Measurements from ENCODE around the gene KSR2. TPM values are rescaled to one million over a fixed set of nuclear protein-coding genes. Genes with fewer than 3 reads are reported as not detected.

Gene KSR2
- total and polyA plus RNA-seq, 2 donors from 2014 or later = 0.34 to 2.9 TPM

- intact Hi-C loops (cut with DNase I) = loop anchor here (5.0 kb wide), 1 partner anchor 470 kb away; no protein-coding TSS in a partner anchor
- Histone ChIP-seq H3K4me1 (ENCODE audit: control insufficient read depth in 2 of 3, insufficient read depth in 2 of 3, low read depth in 1 of 3, low read length in 3 of 3) (no peaks in the 10 kb centered on the region), H3K9ac (ENCODE audit: low read length in 3 of 3) (no peak overlapping the region), H3K27ac (ENCODE audit: low read depth in 2 of 2, low read length in 2 of 2) (no peak overlapping the region), H3K4me3 (ENCODE audit: low read length in 3 of 3) (no peak overlapping the region), H3K9me3 (ENCODE audit: control insufficient read depth in 2 of 3, insufficient read depth in 1 of 3, low read length in 3 of 3) (no peaks in the 10 kb centered on the region), H3K36me3 (ENCODE audit: control insufficient read depth in 2 of 3, insufficient read depth in 3 of 3, low read length in 3 of 3) (no peaks in the 10 kb centered on the region), H3K27me3 (ENCODE audit: control insufficient read depth, insufficient read depth, low read length) (peaks cover 2% of the 10 kb centered on the region)
- FAIRE-seq = peak; percentile 44
- DNase-seq = peak; percentile 84 to 90 (median 86)
- TF ChIP-seq, protein P1, sequence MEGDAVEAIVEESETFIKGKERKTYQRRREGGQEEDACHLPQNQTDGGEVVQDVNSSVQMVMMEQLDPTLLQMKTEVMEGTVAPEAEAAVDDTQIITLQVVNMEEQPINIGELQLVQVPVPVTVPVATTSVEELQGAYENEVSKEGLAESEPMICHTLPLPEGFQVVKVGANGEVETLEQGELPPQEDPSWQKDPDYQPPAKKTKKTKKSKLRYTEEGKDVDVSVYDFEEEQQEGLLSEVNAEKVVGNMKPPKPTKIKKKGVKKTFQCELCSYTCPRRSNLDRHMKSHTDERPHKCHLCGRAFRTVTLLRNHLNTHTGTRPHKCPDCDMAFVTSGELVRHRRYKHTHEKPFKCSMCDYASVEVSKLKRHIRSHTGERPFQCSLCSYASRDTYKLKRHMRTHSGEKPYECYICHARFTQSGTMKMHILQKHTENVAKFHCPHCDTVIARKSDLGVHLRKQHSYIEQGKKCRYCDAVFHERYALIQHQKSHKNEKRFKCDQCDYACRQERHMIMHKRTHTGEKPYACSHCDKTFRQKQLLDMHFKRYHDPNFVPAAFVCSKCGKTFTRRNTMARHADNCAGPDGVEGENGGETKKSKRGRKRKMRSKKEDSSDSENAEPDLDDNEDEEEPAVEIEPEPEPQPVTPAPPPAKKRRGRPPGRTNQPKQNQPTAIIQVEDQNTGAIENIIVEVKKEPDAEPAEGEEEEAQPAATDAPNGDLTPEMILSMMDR (IDR thresholded peaks at IDR 0.05; ENCODE audit: borderline replicate concordance, extremely low read depth, insufficient read depth) = peak; percentile 97
These were observed 131.6 kb downstream of the KSR2 start for GRCh38 chr12:117836999-117837736.

DNA sequence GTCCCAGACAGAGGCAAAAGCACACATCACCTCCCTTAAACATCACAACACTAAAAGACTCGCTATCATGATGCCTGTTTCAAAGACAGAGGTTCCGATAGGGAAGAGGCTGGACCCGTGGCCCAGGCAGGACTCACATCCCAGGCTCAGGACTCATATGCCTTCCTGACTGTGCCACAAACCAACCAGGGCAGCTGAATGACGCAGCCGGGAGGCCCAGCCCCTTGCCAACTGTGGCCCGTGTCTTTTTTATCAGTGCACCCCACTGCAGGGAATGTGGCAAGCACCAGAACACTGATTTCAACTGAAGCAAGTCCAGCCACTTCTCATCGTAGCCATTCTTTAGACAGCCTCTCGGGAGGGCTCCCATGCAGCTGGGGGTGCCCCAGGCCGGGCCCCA lies 132.3 kb downstream of the KSR2 start:
- H3K27ac ChIP-seq (ENCODE audit: low read depth in 2 of 2, low read length in 2 of 2) = no peak overlapping the region
- H3K4me3 ChIP-seq (ENCODE audit: low read length in 3 of 3) = no peak overlapping the region
- no peaks in the 10 kb centered on the region for H3K36me3 ChIP-seq (ENCODE audit: control insufficient read depth in 2 of 3, insufficient read depth in 3 of 3, low read length in 3 of 3)
- no peaks in the 10 kb centered on the region for H3K4me1 ChIP-seq (ENCODE audit: control insufficient read depth in 2 of 3, insufficient read depth in 2 of 3, low read depth in 1 of 3, low read length in 3 of 3)
- TF ChIP-seq, protein P1 (IDR thresholded peaks at IDR 0.05; ENCODE audit: borderline replicate concordance, extremely low read depth, insufficient read depth) = no peak
- peaks cover 2% of the 10 kb centered on the region for H3K27me3 ChIP-seq (ENCODE audit: control insufficient read depth, insufficient read depth, low read length)
- no peak for DNase-seq
- intact Hi-C loops (cut with DNase I) = loop anchor here (5.0 kb wide), 1 partner anchor 469 kb away; no protein-coding TSS in a partner anchor
- no peak overlapping the region for H3K9ac ChIP-seq (ENCODE audit: low read length in 3 of 3)
- no peak for FAIRE-seq
- no peaks in the 10 kb centered on the region for H3K9me3 ChIP-seq (ENCODE audit: control insufficient read depth in 2 of 3, insufficient read depth in 1 of 3, low read length in 3 of 3)

DNA sequence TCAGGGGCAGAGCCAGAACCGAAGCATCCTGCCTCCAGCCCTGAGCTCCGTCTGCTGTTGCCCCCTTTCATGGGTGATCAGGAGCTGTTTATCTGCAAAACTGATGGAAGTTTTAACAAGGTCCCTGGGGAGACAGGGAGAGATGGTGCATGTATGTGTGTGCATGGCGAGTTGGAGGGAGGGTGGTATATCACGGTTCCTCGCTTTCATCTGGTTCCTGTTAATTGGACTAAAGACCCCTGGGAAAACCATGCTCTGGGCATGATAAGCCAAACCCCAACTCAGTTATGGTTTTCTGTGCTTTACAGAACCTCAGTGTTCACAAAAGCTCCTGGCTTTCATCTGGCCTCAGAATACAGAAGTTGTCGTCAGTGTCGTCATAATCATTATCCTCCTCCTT lies 133.6 kb downstream of the KSR2 start:
- intact Hi-C loops (cut with DNase I) = loop anchor here (5.0 kb wide), 1 partner anchor 468 kb away; no protein-coding TSS in a partner anchor
- FAIRE-seq = no peak

More for the DNA sequence above, 133.6 kb downstream of the KSR2 start:
- no peak overlapping the region for H3K9ac ChIP-seq (ENCODE audit: low read length in 3 of 3)
- no peak overlapping the region for H3K27ac ChIP-seq (ENCODE audit: low read depth in 2 of 2, low read length in 2 of 2)
- H3K27me3 ChIP-seq (ENCODE audit: control insufficient read depth, insufficient read depth, low read length) = peaks cover 2% of the 10 kb centered on the region
- TF ChIP-seq, protein P1 (IDR thresholded peaks at IDR 0.05; ENCODE audit: borderline replicate concordance, extremely low read depth, insufficient read depth) = no peak
- no peaks in the 10 kb centered on the region for H3K9me3 ChIP-seq (ENCODE audit: control insufficient read depth in 2 of 3, insufficient read depth in 1 of 3, low read length in 3 of 3)
- DNase-seq = no peak
- no peaks in the 10 kb centered on the region for H3K36me3 ChIP-seq (ENCODE audit: control insufficient read depth in 2 of 3, insufficient read depth in 3 of 3, low read length in 3 of 3)
- H3K4me3 ChIP-seq (ENCODE audit: low read length in 3 of 3) = no peak overlapping the region
- H3K4me1 ChIP-seq (ENCODE audit: control insufficient read depth in 2 of 3, insufficient read depth in 2 of 3, low read depth in 1 of 3, low read length in 3 of 3) = no peaks in the 10 kb centered on the region
